ENCODE measurements around the gene NDUFA7. TPM values are rescaled to one million over a fixed set of nuclear protein-coding genes. Genes with fewer than 3 reads are reported as not detected.
"Not testable (repeated sequence)": the region's sequence is repeated elsewhere in the genome, so short reads cannot be mapped to it uniquely, and the experiment has no call there.

The NDUFA7 gene
- total RNA-seq, 6 experiments from 2014 or later: 54.0 to 75.9 (median 61.1) TPM

- H3K27ac Mint-ChIP-seq: no peak overlapping the region
- H3K27me3 Mint-ChIP-seq (ENCODE audit: insufficient read depth): no peaks in the 10 kb centered on the region; the same call in none of the 2 replicates
- no peak overlapping the region; the same call in 1 of the 2 replicates for H3K4me3 Mint-ChIP-seq
- no peaks in the 10 kb centered on the region for H3K9me3 Mint-ChIP-seq
- peaks cover 23% of the 10 kb centered on the region for H3K4me1 Mint-ChIP-seq (ENCODE audit: low read depth)
- no peak for DNase-seq
- peaks cover 25% of the 10 kb centered on the region; the same call in 1 of the 2 replicates for H3K36me3 Mint-ChIP-seq (ENCODE audit: low read depth)
- TF ChIP-seq, protein P1, sequence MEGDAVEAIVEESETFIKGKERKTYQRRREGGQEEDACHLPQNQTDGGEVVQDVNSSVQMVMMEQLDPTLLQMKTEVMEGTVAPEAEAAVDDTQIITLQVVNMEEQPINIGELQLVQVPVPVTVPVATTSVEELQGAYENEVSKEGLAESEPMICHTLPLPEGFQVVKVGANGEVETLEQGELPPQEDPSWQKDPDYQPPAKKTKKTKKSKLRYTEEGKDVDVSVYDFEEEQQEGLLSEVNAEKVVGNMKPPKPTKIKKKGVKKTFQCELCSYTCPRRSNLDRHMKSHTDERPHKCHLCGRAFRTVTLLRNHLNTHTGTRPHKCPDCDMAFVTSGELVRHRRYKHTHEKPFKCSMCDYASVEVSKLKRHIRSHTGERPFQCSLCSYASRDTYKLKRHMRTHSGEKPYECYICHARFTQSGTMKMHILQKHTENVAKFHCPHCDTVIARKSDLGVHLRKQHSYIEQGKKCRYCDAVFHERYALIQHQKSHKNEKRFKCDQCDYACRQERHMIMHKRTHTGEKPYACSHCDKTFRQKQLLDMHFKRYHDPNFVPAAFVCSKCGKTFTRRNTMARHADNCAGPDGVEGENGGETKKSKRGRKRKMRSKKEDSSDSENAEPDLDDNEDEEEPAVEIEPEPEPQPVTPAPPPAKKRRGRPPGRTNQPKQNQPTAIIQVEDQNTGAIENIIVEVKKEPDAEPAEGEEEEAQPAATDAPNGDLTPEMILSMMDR (IDR thresholded peaks at IDR 0.05): no peak
Measured at GRCh38 chr19:8306235-8307054, 14.7 kb downstream of the NDUFA7 start.

DNA sequence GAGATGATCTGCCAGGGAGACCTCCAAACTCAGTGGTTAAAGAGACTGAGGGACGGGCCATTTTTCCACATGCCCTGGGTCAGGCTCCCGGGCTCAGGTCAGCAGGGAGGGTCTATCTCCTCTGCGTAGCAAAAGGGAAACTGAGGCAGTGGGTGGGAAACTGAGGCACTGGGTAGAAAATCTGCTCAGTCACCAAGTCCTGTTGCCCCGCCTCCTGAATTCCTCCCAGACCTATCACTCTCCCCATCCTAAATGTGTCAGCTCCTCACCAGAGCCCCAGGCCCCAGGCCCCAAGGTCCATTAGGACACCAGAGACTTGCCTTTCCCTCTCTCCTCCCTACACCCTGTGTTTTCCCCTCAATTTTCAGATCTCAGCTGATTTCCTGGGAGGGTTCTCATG is 15.4 kb downstream of the NDUFA7 start:
- Mint-ChIP-seq H3K27ac (no peak overlapping the region), H3K36me3 (ENCODE audit: low read depth) (peaks cover 21% of the 10 kb centered on the region; the same call in 1 of the 2 replicates), H3K4me3 (no peak overlapping the region), H3K4me1 (ENCODE audit: low read depth) (peaks cover 23% of the 10 kb centered on the region), H3K27me3 (ENCODE audit: insufficient read depth) (no peaks in the 10 kb centered on the region; the same call in none of the 2 replicates), H3K9me3 (no peaks in the 10 kb centered on the region)
- TF ChIP-seq, protein P1 (IDR thresholded peaks at IDR 0.05): no peak
- peak; percentile 0 for DNase-seq

- Mint-ChIP-seq H3K27ac (no peak overlapping the region), H3K4me3 (no peak overlapping the region), H3K27me3 (ENCODE audit: insufficient read depth) (no peaks in the 10 kb centered on the region; the same call in none of the 2 replicates), H3K4me1 (ENCODE audit: low read depth) (peaks cover 23% of the 10 kb centered on the region), H3K9me3 (no peaks in the 10 kb centered on the region), H3K36me3 (ENCODE audit: low read depth) (peaks cover 21% of the 10 kb centered on the region; the same call in 1 of the 2 replicates)
- peak; percentile 0 for DNase-seq
- TF ChIP-seq, protein P1 (IDR thresholded peaks at IDR 0.05): no peak
Measured at GRCh38 chr19:8304841-8305621, 16.1 kb downstream of the NDUFA7 start.

- Mint-ChIP-seq H3K27ac (no peak overlapping the region), H3K9me3 (no peaks in the 10 kb centered on the region), H3K4me1 (ENCODE audit: low read depth) (peaks cover 13% of the 10 kb centered on the region), H3K27me3 (ENCODE audit: insufficient read depth) (no peaks in the 10 kb centered on the region; the same call in none of the 2 replicates), H3K4me3 (no peak overlapping the region), H3K36me3 (ENCODE audit: low read depth) (peaks cover 9% of the 10 kb centered on the region; the same call in 1 of the 2 replicates)
- TF ChIP-seq, protein P1 (IDR thresholded peaks at IDR 0.05): no peak
- DNase-seq: no peak
Measured at GRCh38 chr19:8302734-8303133, 18.4 kb downstream of the NDUFA7 start.

DNA sequence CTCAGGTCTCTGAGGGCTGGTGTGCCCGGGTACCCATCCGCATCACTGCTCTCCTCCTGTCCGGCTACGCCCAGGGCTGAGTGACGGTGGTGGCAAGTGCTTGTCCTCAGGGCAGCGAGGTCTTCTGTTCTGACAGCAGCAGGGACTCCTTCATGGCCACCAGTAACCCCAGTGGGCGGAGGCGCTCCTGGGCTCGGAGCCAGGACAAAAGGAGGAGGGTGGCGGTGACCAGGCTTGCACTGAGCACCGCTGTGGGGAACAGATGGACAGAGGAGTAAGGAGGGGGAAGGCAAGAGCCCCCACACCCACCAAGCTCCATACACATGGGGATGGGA is 18.9 kb downstream of the NDUFA7 start:
- H3K27ac Mint-ChIP-seq: no peak overlapping the region
- no peak for DNase-seq
- H3K4me1 Mint-ChIP-seq (ENCODE audit: low read depth): peaks cover 9% of the 10 kb centered on the region
- H3K9me3 Mint-ChIP-seq: no peaks in the 10 kb centered on the region
- peaks cover 5% of the 10 kb centered on the region; the same call in 1 of the 2 replicates for H3K36me3 Mint-ChIP-seq (ENCODE audit: low read depth)
- TF ChIP-seq, protein P1 (IDR thresholded peaks at IDR 0.05): no peak
- H3K4me3 Mint-ChIP-seq: no peak overlapping the region
- H3K27me3 Mint-ChIP-seq (ENCODE audit: insufficient read depth): no peaks in the 10 kb centered on the region; the same call in none of the 2 replicates

- not testable (repeated sequence) for DNase-seq; H3K4me3 Mint-ChIP-seq; H3K27me3 Mint-ChIP-seq (ENCODE audit: insufficient read depth); H3K9me3 Mint-ChIP-seq; H3K27ac Mint-ChIP-seq; H3K36me3 Mint-ChIP-seq (ENCODE audit: low read depth); H3K4me1 Mint-ChIP-seq (ENCODE audit: low read depth)
Measured at GRCh38 chr19:8291337-8291736, 29.8 kb downstream of the NDUFA7 start.

DNA sequence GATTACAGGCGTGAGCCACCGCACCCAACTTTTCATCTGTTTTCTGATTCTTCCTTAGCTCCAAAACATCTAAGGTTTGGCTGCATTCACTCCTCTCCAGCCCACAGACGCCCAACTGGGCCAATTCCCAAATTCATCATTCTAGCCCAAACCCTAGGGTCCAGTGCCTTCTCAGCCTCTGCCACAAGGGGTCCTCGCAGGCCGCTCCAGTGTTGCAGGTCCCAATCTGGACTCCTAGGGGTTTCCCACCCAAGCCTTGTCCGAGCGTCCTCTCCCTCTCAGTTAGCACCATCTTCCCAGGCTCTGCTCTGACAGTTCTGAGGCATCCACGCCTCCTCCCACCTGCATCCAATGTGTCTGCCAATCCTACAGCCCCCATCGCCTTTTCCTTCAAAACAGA is 44.7 kb downstream of the NDUFA7 start:
- H3K27ac Mint-ChIP-seq: not testable (repeated sequence)

More for the DNA sequence above, 44.7 kb downstream of the NDUFA7 start:
- not testable (repeated sequence) for H3K27me3 Mint-ChIP-seq (ENCODE audit: insufficient read depth); H3K36me3 Mint-ChIP-seq (ENCODE audit: low read depth); H3K4me3 Mint-ChIP-seq; H3K4me1 Mint-ChIP-seq (ENCODE audit: low read depth); DNase-seq; H3K9me3 Mint-ChIP-seq

Data from HFFc6 (cell line).